Measurements from ENCODE around the gene MRPL10. TPM values are rescaled to one million over a fixed set of nuclear protein-coding genes. Genes with fewer than 3 reads are reported as not detected.

Gene MRPL10
- total and polyA plus RNA-seq, 2 experiments from 2014 or later = 50.2 to 74.7 TPM

GRCh38 chr17:47801176-47801765 lies 30.1 kb downstream of the MRPL10 start:
- peaks cover 9% of the 10 kb centered on the region for H3K27me3 Mint-ChIP-seq (ENCODE audit: insufficient read depth, low read depth, poor library complexity)
- no peaks in the 10 kb centered on the region for H3K9me3 Mint-ChIP-seq
- H3K27ac ChIP-seq (ENCODE audit: low read depth) = no peak overlapping the region
- no peaks in the 10 kb centered on the region for H3K4me1 Mint-ChIP-seq
- H2AFZ ChIP-seq = no peak overlapping the region
- no peaks in the 10 kb centered on the region for H3F3A ChIP-seq (replicated peaks; ENCODE audit: low read depth)
- no peaks in the 10 kb centered on the region for H3K79me2 ChIP-seq (replicated peaks; ENCODE audit: insufficient read depth)
- no peaks in the 10 kb centered on the region; the same call in none of the 2 replicates for H4K20me1 ChIP-seq (replicated peaks; ENCODE audit: insufficient read depth)
- H3K36me3 Mint-ChIP-seq (ENCODE audit: low read depth) = no peaks in the 10 kb centered on the region
- no peak overlapping the region for H3K27ac Mint-ChIP-seq
- H3K4me1 ChIP-seq (ENCODE audit: insufficient read depth) = no peaks in the 10 kb centered on the region
- H3K4me3 ChIP-seq = no peak overlapping the region
- no peak for TF ChIP-seq ZNF114 (CRISPR knock-in tag; IDR thresholded peaks at IDR 0.05)
- no peak for TF ChIP-seq EZH2 (IDR thresholded peaks at IDR 0.05; ENCODE audit: low read depth, unreplicated experiment)
- no peak for TF ChIP-seq STAT1 (IDR thresholded peaks at IDR 0.05; ENCODE audit: unreplicated experiment)
- TF ChIP-seq REST (IDR thresholded peaks at IDR 0.05; ENCODE audit: unreplicated experiment) = no peak
- no peak for TF ChIP-seq CREB1 (CRISPR knock-in tag; IDR thresholded peaks at IDR 0.05; ENCODE audit: low read depth)
- TF ChIP-seq CTCF (conservative IDR thresholded peaks at IDR 0.05; ENCODE audit: low read depth in 2 of 2) = no peak
- TF ChIP-seq ZNF331 (CRISPR knock-in tag; IDR thresholded peaks at IDR 0.05; ENCODE audit: low read depth) = no peak
- TF ChIP-seq, protein P1, sequence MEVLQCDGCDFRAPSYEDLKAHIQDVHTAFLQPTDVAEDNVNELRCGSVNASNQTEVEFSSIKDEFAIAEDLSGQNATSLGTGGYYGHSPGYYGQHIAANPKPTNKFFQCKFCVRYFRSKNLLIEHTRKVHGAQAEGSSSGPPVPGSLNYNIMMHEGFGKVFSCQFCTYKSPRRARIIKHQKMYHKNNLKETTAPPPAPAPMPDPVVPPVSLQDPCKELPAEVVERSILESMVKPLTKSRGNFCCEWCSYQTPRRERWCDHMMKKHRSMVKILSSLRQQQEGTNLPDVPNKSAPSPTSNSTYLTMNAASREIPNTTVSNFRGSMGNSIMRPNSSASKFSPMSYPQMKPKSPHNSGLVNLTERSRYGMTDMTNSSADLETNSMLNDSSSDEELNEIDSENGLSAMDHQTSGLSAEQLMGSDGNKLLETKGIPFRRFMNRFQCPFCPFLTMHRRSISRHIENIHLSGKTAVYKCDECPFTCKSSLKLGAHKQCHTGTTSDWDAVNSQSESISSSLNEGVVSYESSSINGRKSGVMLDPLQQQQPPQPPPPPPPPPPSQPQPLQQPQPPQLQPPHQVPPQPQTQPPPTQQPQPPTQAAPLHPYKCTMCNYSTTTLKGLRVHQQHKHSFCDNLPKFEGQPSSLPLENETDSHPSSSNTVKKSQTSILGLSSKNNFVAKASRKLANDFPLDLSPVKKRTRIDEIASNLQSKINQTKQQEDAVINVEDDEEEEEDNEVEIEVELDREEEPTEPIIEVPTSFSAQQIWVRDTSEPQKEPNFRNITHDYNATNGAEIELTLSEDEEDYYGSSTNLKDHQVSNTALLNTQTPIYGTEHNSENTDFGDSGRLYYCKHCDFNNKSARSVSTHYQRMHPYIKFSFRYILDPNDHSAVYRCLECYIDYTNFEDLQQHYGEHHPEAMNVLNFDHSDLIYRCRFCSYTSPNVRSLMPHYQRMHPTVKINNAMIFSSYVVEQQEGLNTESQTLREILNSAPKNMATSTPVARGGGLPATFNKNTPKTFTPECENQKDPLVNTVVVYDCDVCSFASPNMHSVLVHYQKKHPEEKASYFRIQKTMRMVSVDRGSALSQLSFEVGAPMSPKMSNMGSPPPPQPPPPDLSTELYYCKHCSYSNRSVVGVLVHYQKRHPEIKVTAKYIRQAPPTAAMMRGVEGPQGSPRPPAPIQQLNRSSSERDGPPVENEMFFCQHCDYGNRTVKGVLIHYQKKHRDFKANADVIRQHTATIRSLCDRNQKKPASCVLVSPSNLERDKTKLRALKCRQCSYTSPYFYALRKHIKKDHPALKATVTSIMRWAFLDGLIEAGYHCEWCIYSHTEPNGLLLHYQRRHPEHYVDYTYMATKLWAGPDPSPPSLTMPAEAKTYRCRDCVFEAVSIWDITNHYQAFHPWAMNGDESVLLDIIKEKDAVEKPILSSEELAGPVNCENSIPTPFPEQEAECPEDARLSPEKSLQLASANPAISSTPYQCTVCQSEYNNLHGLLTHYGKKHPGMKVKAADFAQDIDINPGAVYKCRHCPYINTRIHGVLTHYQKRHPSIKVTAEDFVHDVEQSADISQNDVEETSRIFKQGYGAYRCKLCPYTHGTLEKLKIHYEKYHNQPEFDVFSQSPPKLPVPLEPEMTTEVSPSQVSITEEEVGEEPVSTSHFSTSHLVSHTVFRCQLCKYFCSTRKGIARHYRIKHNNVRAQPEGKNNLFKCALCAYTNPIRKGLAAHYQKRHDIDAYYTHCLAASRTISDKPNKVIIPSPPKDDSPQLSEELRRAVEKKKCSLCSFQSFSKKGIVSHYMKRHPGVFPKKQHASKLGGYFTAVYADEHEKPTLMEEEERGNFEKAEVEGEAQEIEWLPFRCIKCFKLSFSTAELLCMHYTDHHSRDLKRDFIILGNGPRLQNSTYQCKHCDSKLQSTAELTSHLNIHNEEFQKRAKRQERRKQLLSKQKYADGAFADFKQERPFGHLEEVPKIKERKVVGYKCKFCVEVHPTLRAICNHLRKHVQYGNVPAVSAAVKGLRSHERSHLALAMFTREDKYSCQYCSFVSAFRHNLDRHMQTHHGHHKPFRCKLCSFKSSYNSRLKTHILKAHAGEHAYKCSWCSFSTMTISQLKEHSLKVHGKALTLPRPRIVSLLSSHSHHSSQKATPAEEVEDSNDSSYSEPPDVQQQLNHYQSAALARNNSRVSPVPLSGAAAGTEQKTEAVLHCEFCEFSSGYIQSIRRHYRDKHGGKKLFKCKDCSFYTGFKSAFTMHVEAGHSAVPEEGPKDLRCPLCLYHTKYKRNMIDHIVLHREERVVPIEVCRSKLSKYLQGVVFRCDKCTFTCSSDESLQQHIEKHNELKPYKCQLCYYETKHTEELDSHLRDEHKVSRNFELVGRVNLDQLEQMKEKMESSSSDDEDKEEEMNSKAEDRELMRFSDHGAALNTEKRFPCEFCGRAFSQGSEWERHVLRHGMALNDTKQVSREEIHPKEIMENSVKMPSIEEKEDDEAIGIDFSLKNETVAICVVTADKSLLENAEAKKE (CRISPR knock-in tag; IDR thresholded peaks at IDR 0.05) = no peak
- no peak for TF ChIP-seq NANOG (IDR thresholded peaks at IDR 0.05; ENCODE audit: borderline replicate concordance)
- no peak for TF ChIP-seq JUNB (IDR thresholded peaks at IDR 0.05; ENCODE audit: unreplicated experiment)
- TF ChIP-seq ETS1 (IDR thresholded peaks at IDR 0.05) = no peak
- no peak for TF ChIP-seq POLR2AphosphoS5 (IDR thresholded peaks at IDR 0.05; ENCODE audit: low read depth)
- TF ChIP-seq EZH2phosphoT487 (IDR thresholded peaks at IDR 0.05; ENCODE audit: unreplicated experiment) = no peak
- H3K9me2 ChIP-seq (ENCODE audit: insufficient read depth) = no peaks in the 10 kb centered on the region
- H3K27me3 ChIP-seq (ENCODE audit: insufficient read depth) = no peaks in the 10 kb centered on the region
- ATAC-seq (no peak), DNase-seq (ENCODE audit: low spot score) (no peak)
- no peaks in the 10 kb centered on the region for H3K36me3 ChIP-seq (ENCODE audit: insufficient read depth)
- H3K4me3 Mint-ChIP-seq = no peak overlapping the region
- H3K4me2 ChIP-seq = no peak overlapping the region

Measured in GM23338 (cell line).